ENCODE measurements around the gene PLCG1.

PLCG1 gene

GRCh38 chr20:41180599-41181333 lies 43.4 kb downstream of the PLCG1 start:
- no peak for DNase-seq (ENCODE audit: low read depth)

GRCh38 chr20:41181567-41181966 lies 44.2 kb downstream of the PLCG1 start:
- no peak for DNase-seq (ENCODE audit: low read depth)

- no peak for DNase-seq (ENCODE audit: low read depth)
Measured at GRCh38 chr20:41182296-41183212, 45.2 kb downstream of the PLCG1 start.

- no peak for DNase-seq (ENCODE audit: low read depth)
Measured at GRCh38 chr20:41183391-41183790, 46.0 kb downstream of the PLCG1 start.

GRCh38 chr20:41183831-41184230 lies 46.5 kb downstream of the PLCG1 start:
- DNase-seq (ENCODE audit: low read depth) = no peak

GRCh38 chr20:41185013-41185757 lies 47.8 kb downstream of the PLCG1 start:
- DNase-seq (ENCODE audit: low read depth) = no peak

GRCh38 chr20:41187668-41188067 lies 50.3 kb downstream of the PLCG1 start:
- no peak for DNase-seq (ENCODE audit: low read depth)

- DNase-seq (ENCODE audit: low read depth) = no peak
Measured at GRCh38 chr20:41191562-41192500, 54.5 kb downstream of the PLCG1 start.

GRCh38 chr20:41192575-41192974 lies 55.2 kb downstream of the PLCG1 start:
- no peak for DNase-seq (ENCODE audit: low read depth)

- DNase-seq (ENCODE audit: low read depth) = no peak
Measured at GRCh38 chr20:41196653-41197225, 59.4 kb downstream of the PLCG1 start.

- no peak for DNase-seq (ENCODE audit: low read depth)
Measured at GRCh38 chr20:41198443-41198842, 61.1 kb downstream of the PLCG1 start.

GRCh38 chr20:41200446-41201202 lies 63.3 kb downstream of the PLCG1 start:
- DNase-seq (ENCODE audit: low read depth) = no peak

- DNase-seq (ENCODE audit: low read depth) = no peak
Measured at GRCh38 chr20:41201760-41202159, 64.4 kb downstream of the PLCG1 start.

- DNase-seq (ENCODE audit: low read depth) = no peak
Measured at GRCh38 chr20:41202426-41202825, 65.1 kb downstream of the PLCG1 start.

- no peak for DNase-seq (ENCODE audit: low read depth)
Measured at GRCh38 chr20:41203660-41204059, 66.3 kb downstream of the PLCG1 start.

GRCh38 chr20:41204304-41205265 lies 67.2 kb downstream of the PLCG1 start:
- no peak for DNase-seq (ENCODE audit: low read depth)

GRCh38 chr20:41205313-41205712 lies 68.0 kb downstream of the PLCG1 start:
- no peak for DNase-seq (ENCODE audit: low read depth)

- no peak for DNase-seq (ENCODE audit: low read depth)
Measured at GRCh38 chr20:41213150-41213820, 75.9 kb downstream of the PLCG1 start.
